K562 (cell line): ENCODE data around the gene OPHN1. TPM values are rescaled to one million over a fixed set of nuclear protein-coding genes. Genes with fewer than 3 reads are reported as not detected.
A peak's percentile ranks its signal among the peaks of the same experiment; 100 is the strongest.

Source experiments
- ATAC-seq: fragments of 200-7000 bp; cut with Tn5 transposase; 3 replicates; pipeline ENCODE4 v1.9.1; 2020; ENCODE audit warnings: moderate library complexity
- BruUV-seq: library from RNA; stranded (reverse); fragments of 400-500 nt; replicated peaks from 2 replicates; lab custom pipeline; 2021; lab: Mats Ljungman, UMichigan
- CTCF ChIA-PET: fragments of 300-600 bp; formaldehyde crosslinking; extraction: SDS; loops from one replicate; lab custom pipeline; 2021; ENCODE audit warnings: low intra/inter-chr PET ratio; lab: Yijun Ruan, JAX
- POLR2A ChIA-PET: fragments of 300-600, 350-650 bp; sonication (Branson Sonifier 250); formaldehyde crosslinking; extraction: SDS; loops from one replicate; lab custom pipeline; 2021; ENCODE audit warnings: antibody characterized with exemption, inconsistent platforms; lab: Yijun Ruan, JAX
- DNase-seq, 4 experiments: peaks; one replicate each; pipeline versions ENCODE4 v3.0.0 to v3.0.0-alpha.2; 2011 to 2018; ENCODE audit warnings: low spot score in 3 of 4, mixed read lengths in 3 of 4; ENCODE audit errors: extremely low read depth in 1 of 4
- FAIRE-seq: peaks from 2 replicates; lab custom pipeline; 2011; peaks lifted over from hg19 to GRCh38; lab: Jason Lieb, UNC
- H2AFZ ChIP-seq: 2 replicates; pipeline ENCODE4 v1.6.0; 2011; ENCODE audit warnings: low read depth, low read length, control low read depth, inconsistent platforms
- H3K27ac ChIP-seq: fragments of 200-600 bp; 3 replicates; pipeline ENCODE4 v1.8.0; 2011; ENCODE audit warnings: low read depth, mild to moderate bottlenecking, control low read depth, inconsistent platforms, low read length, moderate library complexity, mixed read lengths; ENCODE audit errors: extremely low read depth
- H3K27me3 ChIP-seq, 2 experiments: fragments of 300-600 bp in 1 of 2; 2 replicates in 1 of 2; 3 replicates in 1 of 2; pipeline versions ENCODE4 v1.6.0 to v1.8.0; 2011; ENCODE audit warnings: inconsistent platforms in 2 of 2, low read length in 2 of 2, mild to moderate bottlenecking in 1 of 2, mixed read lengths in 1 of 2, moderate library complexity in 1 of 2; ENCODE audit not compliant: control insufficient read depth in 2 of 2, insufficient read depth in 2 of 2
- H3K36me3 ChIP-seq: fragments of 300-600 bp; 3 replicates; pipeline ENCODE4 v1.8.0; 2011; ENCODE audit warnings: mild to moderate bottlenecking, low read length, inconsistent platforms; ENCODE audit not compliant: control insufficient read depth, insufficient read depth
- H3K4me1 ChIP-seq, 2 experiments: fragments of 200-600 bp in 1 of 2; replicated peaks in 1 of 2; 2 replicates in 1 of 2; 3 replicates in 1 of 2; pipeline versions ENCODE4 v1.5.1 to v1.8.0; 2011; ENCODE audit warnings: inconsistent platforms in 2 of 2, low read length in 2 of 2, mild to moderate bottlenecking in 1 of 2, mixed read lengths in 1 of 2, moderate library complexity in 1 of 2; ENCODE audit not compliant: control insufficient read depth in 2 of 2, insufficient read depth in 2 of 2
- H3K4me2 ChIP-seq: 2 replicates; pipeline ENCODE4 v1.6.1; 2011; ENCODE audit warnings: low read length, control low read depth, inconsistent platforms, mixed read lengths; ENCODE audit not compliant: insufficient read depth
- H3K4me3 ChIP-seq: fragments of 200-600 bp; sonication (generic), shearing (Covaris generic); 2 replicates; pipeline ENCODE4 v1.5.1; 2016; ENCODE audit warnings: control low read depth, inconsistent platforms
- H3K79me2 ChIP-seq: fragments of 200-600 bp; 3 replicates; pipeline ENCODE4 v1.8.0; 2011; ENCODE audit warnings: low read length, inconsistent platforms; ENCODE audit not compliant: control insufficient read depth, insufficient read depth
- H3K9ac ChIP-seq, 2 experiments: 2 replicates each; pipeline versions ENCODE4 v1.6.0 to v1.6.1; 2011; ENCODE audit warnings: low read depth in 2 of 2, low read length in 2 of 2, control low read depth in 1 of 2, inconsistent platforms in 1 of 2, mild to moderate bottlenecking in 1 of 2, mixed read lengths in 1 of 2; ENCODE audit not compliant: insufficient read depth in 1 of 2
- H3K9me1 ChIP-seq: one replicate; pipeline ENCODE4 v1.6.0; 2011; ENCODE audit warnings: inconsistent platforms, mild to moderate bottlenecking, low read length, moderate library complexity; ENCODE audit not compliant: control insufficient read depth, insufficient read depth
- H3K9me3 ChIP-seq: replicated peaks from 2 replicates; pipeline ENCODE4 v1.5.1; 2011; ENCODE audit warnings: low read depth, low read length, inconsistent platforms; ENCODE audit not compliant: control insufficient read depth, insufficient read depth
- H4K20me1 ChIP-seq: replicated peaks from 2 replicates; pipeline ENCODE4 v1.6.1; 2011; ENCODE audit warnings: low read length, inconsistent platforms, mixed read lengths; ENCODE audit not compliant: control insufficient read depth, insufficient read depth
- BCOR ChIP-seq: fragments of 450-650 bp; IDR thresholded peaks from 2 replicates; pipeline ENCODE4 v1.6.1; 2016
- GATA2 ChIP-seq: sonication (generic); formaldehyde crosslinking; IDR thresholded peaks from 2 replicates; pipeline ENCODE4 v1.4.0; 2020; ENCODE audit warnings: mild to moderate bottlenecking, missing genetic modification reagents
- IRF1 ChIP-seq: sonication (generic); formaldehyde crosslinking; IDR thresholded peaks from 2 replicates; pipeline ENCODE4 v1.8.0; 2022; ENCODE audit warnings: missing genetic modification reagents, mild to moderate bottlenecking, borderline replicate concordance
- MXD1 ChIP-seq: fragments of 250-450 bp; sonication (Bioruptor Pico); IDR thresholded peaks from 2 replicates; pipeline ENCODE4 v1.8.0; 2021; ENCODE audit warnings: borderline replicate concordance, mild to moderate bottlenecking, moderate library complexity; ENCODE audit not compliant: poor library complexity, severe bottlenecking
- NCOA2 ChIP-seq, 2 experiments: fragments of 450-650 bp; IDR thresholded peaks; 2 replicates each; pipeline ENCODE4 v1.6.1; 2018; ENCODE audit warnings: mild to moderate bottlenecking in 2 of 2, moderate library complexity in 1 of 2; ENCODE audit not compliant: partially characterized antibody in 2 of 2
- SP2 ChIP-seq: IDR thresholded peaks from 2 replicates; pipeline ENCODE4 v1.6.1; 2011; ENCODE audit warnings: mild to moderate bottlenecking, low read depth, low read length, moderate library complexity; ENCODE audit not compliant: poor library complexity, severe bottlenecking; ENCODE audit errors: extremely low read depth
- TAF9B ChIP-seq: fragments of 450-650 bp; IDR thresholded peaks from 2 replicates; pipeline ENCODE4 v1.6.1; 2018; ENCODE audit warnings: mild to moderate bottlenecking; ENCODE audit not compliant: partially characterized antibody
- VEZF1 ChIP-seq: fragments of 200-800 bp; sonication (Bioruptor generic); IDR thresholded peaks from 2 replicates; pipeline ENCODE4 v1.6.1; 2017; ENCODE audit warnings: missing genetic modification characterization, missing compliant biosample characterization
- ZNF24 ChIP-seq: fragments of 450-650 bp; IDR thresholded peaks from 2 replicates; pipeline ENCODE4 v1.6.1; 2016
- ZNF354B ChIP-seq: fragments of 250-450 bp; sonication (Bioruptor Pico); IDR thresholded peaks from 2 replicates; pipeline ENCODE4 v1.4.0; 2020
- ZNF512 ChIP-seq: IDR thresholded peaks from 2 replicates; pipeline ENCODE4 v1.6.1; 2016; ENCODE audit warnings: missing genetic modification characterization, missing compliant biosample characterization
- whole genome bisulfite sequencing: fragments of 100-300 bp; shearing (Covaris generic); methylation state at CpG from one replicate; pipeline ENCODE4 v1.1.6; 2016; ENCODE audit warnings: low coverage, mixed read lengths; ENCODE audit not compliant: insufficient coverage; ENCODE audit errors: missing lambda C conversion rate; 5-methylcytosine and 5-hydroxymethylcytosine counted together
- in situ Hi-C: fragments of 300-500 bp; cut with MboI; formaldehyde crosslinking; loops from 4 replicates; pipeline ENCODE4 v1.15.0; 2018; ENCODE audit warnings: inconsistent platforms, mixed read lengths
- intact Hi-C: fragments of 100-400 bp; cut with micrococcal nuclease; formaldehyde crosslinking; loops from 2 replicates; pipeline ENCODE4 v1.14.2; 2022
- polyA plus RNA-seq, 8 experiments: library from polyadenylated mRNA; depleted of rRNA in 4 of 8; stranded (reverse) in 5 of 8; unstranded in 3 of 8; fragments of >200 nt; fragmentation: Nextera tagmentation in 2 of 8; fragmentation: Illumina TruSeq in 1 of 8; extraction: Ambion mirVana in 2 of 8; extraction: Trizol in 1 of 8; gene quantifications; 2 replicates each; pipeline versions ENCODE4 v1.2.1 to v1.2.3, GENCODE V29; 2011 to 2014; ENCODE audit warnings: inconsistent platforms in 1 of 8, missing spikeins in 1 of 8
- total RNA-seq, 7 experiments: library from RNA; depleted of rRNA in 6 of 7; stranded (reverse); fragments of >200 nt in 6 of 7; fragmentation: Illumina TruSeq in 2 of 7; extraction: Trizol in 2 of 7; gene quantifications; 2 replicates each; pipeline versions ENCODE4 v1.2.1 to v1.2.3, GENCODE V29; 2011 to 2021; ENCODE audit warnings: low replicate concordance in 1 of 7

The OPHN1 gene
- total and polyA plus RNA-seq, 9 of the 15 experiments (the other 6 are each of a cell fraction or from before 2014, with no cell fraction given) = 0.28 to 1.8 (median 1.0) TPM

GRCh38 chrX:68402094-68402493 lies 31.2 kb downstream of the OPHN1 start:
- CTCF ChIA-PET = no interaction called here
- ATAC-seq = no peak
- WGBS = no CpG with 5 or more reads among the region's 2 CpGs
- Histone ChIP-seq H3K79me2 (no peaks in the 10 kb centered on the region), H3K36me3 (no peaks in the 10 kb centered on the region), H3K4me3 (no peak overlapping the region)
- no TSS peak for BruUV-seq
- intact Hi-C loops = no loop called here
- FAIRE-seq = no peak
- peak; percentile 77 for TF ChIP-seq ZNF512 (tag)
- TF ChIP-seq MXD1 = no peak
- TF ChIP-seq, all 486 proteins: peak for 1
- Histone ChIP-seq H3K4me1 (no peaks in the 10 kb centered on the region; a peak in 1 of 5 replicates), H3K9ac (no peak overlapping the region), H2AFZ (no peak overlapping the region), H4K20me1 (no peaks in the 10 kb centered on the region), H3K27me3 (no peaks in the 10 kb centered on the region), H3K9me3 (no peaks in the 10 kb centered on the region), H3K4me2 (no peak overlapping the region), H3K27ac (no peak overlapping the region), H3K9me1 (no peaks in the 10 kb centered on the region)
- in situ Hi-C loops = no loop called here
- POLR2A ChIA-PET = no interaction called here
- DNase-seq = no peak

- no peak overlapping the region for H3K4me3 ChIP-seq
- H3K4me1 ChIP-seq = no peaks in the 10 kb centered on the region; a peak in 1 of 5 replicates
- no TSS peak for BruUV-seq
- no peaks in the 10 kb centered on the region for H3K9me1 ChIP-seq
- no peaks in the 10 kb centered on the region for H3K27me3 ChIP-seq
- ChIA-PET CTCF (no interaction called here), POLR2A (no interaction called here)
- FAIRE-seq = no peak
- in situ Hi-C loops = no loop called here
- H3K4me2 ChIP-seq = no peak overlapping the region
- H3K36me3 ChIP-seq = no peaks in the 10 kb centered on the region
- no peaks in the 10 kb centered on the region for H3K79me2 ChIP-seq
- H4K20me1 ChIP-seq = no peaks in the 10 kb centered on the region
- no peak for TF ChIP-seq ZNF24
- TF ChIP-seq SP2 = no peak
- no peak for TF ChIP-seq NCOA2 (IDR thresholded peaks at IDR 0.05; ENCODE audit: partially characterized antibody in 2 of 2)
- TF ChIP-seq TAF9B = no peak
- no peak for TF ChIP-seq IRF1
- no peak for TF ChIP-seq ZNF354B (CRISPR knock-in tag)
- TF ChIP-seq BCOR = no peak
- TF ChIP-seq VEZF1 (CRISPR knock-in tag) = no peak
- no peak for TF ChIP-seq GATA2 (CRISPR knock-in tag)
- intact Hi-C loops = no loop called here
- no peak for DNase-seq
- no peak for ATAC-seq
- H3K9me3 ChIP-seq = no peaks in the 10 kb centered on the region
- H2AFZ ChIP-seq = no peak overlapping the region
- WGBS = 20% methylated on average over 3 of the region's 3 CpGs
- no peak overlapping the region for H3K9ac ChIP-seq
- H3K27ac ChIP-seq = no peak overlapping the region
Measured at GRCh38 chrX:68398291-68398690, 35.0 kb downstream of the OPHN1 start.
